Measurements from ENCODE around the gene HOXB13.

GRCh38 chr17:48751733-48752398, 23.3 kb upstream of the HOXB13 start:
- TF ChIP-seq, protein P1, sequence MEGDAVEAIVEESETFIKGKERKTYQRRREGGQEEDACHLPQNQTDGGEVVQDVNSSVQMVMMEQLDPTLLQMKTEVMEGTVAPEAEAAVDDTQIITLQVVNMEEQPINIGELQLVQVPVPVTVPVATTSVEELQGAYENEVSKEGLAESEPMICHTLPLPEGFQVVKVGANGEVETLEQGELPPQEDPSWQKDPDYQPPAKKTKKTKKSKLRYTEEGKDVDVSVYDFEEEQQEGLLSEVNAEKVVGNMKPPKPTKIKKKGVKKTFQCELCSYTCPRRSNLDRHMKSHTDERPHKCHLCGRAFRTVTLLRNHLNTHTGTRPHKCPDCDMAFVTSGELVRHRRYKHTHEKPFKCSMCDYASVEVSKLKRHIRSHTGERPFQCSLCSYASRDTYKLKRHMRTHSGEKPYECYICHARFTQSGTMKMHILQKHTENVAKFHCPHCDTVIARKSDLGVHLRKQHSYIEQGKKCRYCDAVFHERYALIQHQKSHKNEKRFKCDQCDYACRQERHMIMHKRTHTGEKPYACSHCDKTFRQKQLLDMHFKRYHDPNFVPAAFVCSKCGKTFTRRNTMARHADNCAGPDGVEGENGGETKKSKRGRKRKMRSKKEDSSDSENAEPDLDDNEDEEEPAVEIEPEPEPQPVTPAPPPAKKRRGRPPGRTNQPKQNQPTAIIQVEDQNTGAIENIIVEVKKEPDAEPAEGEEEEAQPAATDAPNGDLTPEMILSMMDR (conservative IDR thresholded peaks at IDR 0.05; ENCODE audit: low read depth, low read length): no peak
- TF ChIP-seq POLR2A (IDR thresholded peaks at IDR 0.05; ENCODE audit: low read depth, low read length) (no peak), CEBPB (IDR thresholded peaks at IDR 0.05; ENCODE audit: low read depth, low read length) (no peak)
- TF ChIP-seq, protein P2, sequence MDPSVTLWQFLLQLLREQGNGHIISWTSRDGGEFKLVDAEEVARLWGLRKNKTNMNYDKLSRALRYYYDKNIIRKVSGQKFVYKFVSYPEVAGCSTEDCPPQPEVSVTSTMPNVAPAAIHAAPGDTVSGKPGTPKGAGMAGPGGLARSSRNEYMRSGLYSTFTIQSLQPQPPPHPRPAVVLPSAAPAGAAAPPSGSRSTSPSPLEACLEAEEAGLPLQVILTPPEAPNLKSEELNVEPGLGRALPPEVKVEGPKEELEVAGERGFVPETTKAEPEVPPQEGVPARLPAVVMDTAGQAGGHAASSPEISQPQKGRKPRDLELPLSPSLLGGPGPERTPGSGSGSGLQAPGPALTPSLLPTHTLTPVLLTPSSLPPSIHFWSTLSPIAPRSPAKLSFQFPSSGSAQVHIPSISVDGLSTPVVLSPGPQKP (IDR thresholded peaks at IDR 0.05; ENCODE audit: borderline replicate concordance, low read depth, low read length): no peak
